Liver (tissue), 9 donors: Measurements from ENCODE around the gene APRT. TPM values are rescaled to one million over a fixed set of nuclear protein-coding genes. Genes with fewer than 3 reads are reported as not detected.

Experiments used
- DNase-seq: peaks from one replicate; pipeline ENCODE4 v3.0.0-alpha.2; 2017; ENCODE audit warnings: low spot score
- H3K27ac ChIP-seq, 2 donors: one replicate each; pipeline ENCODE4 v1.7.0; 2013; ENCODE audit warnings: inconsistent platforms in 2 of 2, low read length in 2 of 2, control low read depth in 1 of 2, low read depth in 1 of 2, mild to moderate bottlenecking in 1 of 2
- H3K27me3 ChIP-seq, 4 donors: one replicate each; pipeline versions ENCODE4 v1.6.1 to v1.7.0; 2013; ENCODE audit warnings: low read length in 3 of 4, inconsistent platforms in 1 of 4, mild to moderate bottlenecking in 1 of 4, moderate library complexity in 1 of 4; ENCODE audit not compliant: control insufficient read depth in 4 of 4, insufficient read depth in 4 of 4
- H3K36me3 ChIP-seq, 4 donors: one replicate each; pipeline versions ENCODE4 v1.6.1 to v1.7.0; 2013; ENCODE audit warnings: low read length in 3 of 4, mild to moderate bottlenecking in 3 of 4, low read depth in 1 of 4, moderate library complexity in 1 of 4; ENCODE audit not compliant: control insufficient read depth in 4 of 4, insufficient read depth in 3 of 4
- H3K4me1 ChIP-seq, 4 donors: one replicate each; pipeline versions ENCODE4 v1.6.1 to v1.7.0; 2013; ENCODE audit warnings: low read length in 3 of 4, mild to moderate bottlenecking in 3 of 4, moderate library complexity in 1 of 4; ENCODE audit not compliant: control insufficient read depth in 4 of 4, insufficient read depth in 4 of 4
- H3K4me3 ChIP-seq, 3 donors: one replicate each; pipeline versions ENCODE4 v1.6.1 to v1.7.0; 2013; ENCODE audit warnings: low read length in 3 of 3, control low read depth in 1 of 3, low read depth in 1 of 3, mild to moderate bottlenecking in 1 of 3
- H3K9ac ChIP-seq, 2 donors: one replicate each; pipeline ENCODE4 v1.7.0; 2013; ENCODE audit warnings: low read length in 2 of 2, mild to moderate bottlenecking in 2 of 2, moderate library complexity in 2 of 2, control low read depth in 1 of 2, low read depth in 1 of 2
- H3K9me3 ChIP-seq, 4 donors: one replicate each; pipeline versions ENCODE4 v1.6.1 to v1.7.0; 2013; ENCODE audit warnings: low read length in 3 of 4; ENCODE audit not compliant: control insufficient read depth in 4 of 4
- CTCF ChIP-seq: fragments of 150-350 bp; IDR thresholded peaks from 2 replicates; pipeline ENCODE4 v1.5.1; 2017; ENCODE audit warnings: improper control_type of control experiment, low read depth, low read length; ENCODE audit not compliant: missing input control
- EGR1 ChIP-seq, 2 donors: IDR thresholded peaks; 2 replicates each; pipeline ENCODE4 v1.6.1; 2016 to 2018; ENCODE audit warnings: antibody characterized with exemption in 2 of 2, low read depth in 2 of 2
- FOXA1 ChIP-seq: IDR thresholded peaks from 2 replicates; pipeline ENCODE4 v1.6.1; 2016; ENCODE audit warnings: antibody characterized with exemption
- FOXA2 ChIP-seq: IDR thresholded peaks from 2 replicates; pipeline ENCODE4 v1.6.1; 2016; ENCODE audit warnings: antibody characterized with exemption
- GABPA ChIP-seq, 2 donors: IDR thresholded peaks in 1 of 2; conservative IDR thresholded peaks in 1 of 2; 2 replicates each; pipeline ENCODE4 v1.6.1; 2016; ENCODE audit warnings: antibody characterized with exemption in 2 of 2, mild to moderate bottlenecking in 1 of 2, moderate library complexity in 1 of 2
- HNF4A ChIP-seq, 2 donors: conservative IDR thresholded peaks; 2 replicates each; pipeline ENCODE4 v1.6.1; 2016; ENCODE audit warnings: antibody characterized with exemption in 2 of 2, mild to moderate bottlenecking in 2 of 2
- HNF4G ChIP-seq: IDR thresholded peaks from 2 replicates; pipeline ENCODE4 v1.6.1; 2016; ENCODE audit warnings: antibody characterized with exemption
- JUND ChIP-seq, 2 donors: IDR thresholded peaks; 2 replicates each; pipeline ENCODE4 v1.6.1; 2016; ENCODE audit warnings: antibody characterized with exemption in 2 of 2
- NR2F2 ChIP-seq: IDR thresholded peaks from 2 replicates; pipeline ENCODE4 v1.6.1; 2016; ENCODE audit warnings: antibody characterized with exemption
- RAD21 ChIP-seq, 2 donors: IDR thresholded peaks; 2 replicates each; pipeline ENCODE4 v1.6.1; 2016; ENCODE audit warnings: antibody characterized with exemption in 2 of 2, mild to moderate bottlenecking in 2 of 2
- RXRA ChIP-seq, 2 donors: IDR thresholded peaks; 2 replicates each; pipeline ENCODE4 v1.6.1; 2017 to 2018; ENCODE audit warnings: antibody characterized with exemption in 2 of 2, mild to moderate bottlenecking in 1 of 2
- SP1 ChIP-seq: IDR thresholded peaks from 2 replicates; pipeline ENCODE4 v1.6.1; 2018; ENCODE audit warnings: antibody characterized with exemption, mild to moderate bottlenecking
- TAF1 ChIP-seq: conservative IDR thresholded peaks from 2 replicates; pipeline ENCODE4 v1.6.1; 2016; ENCODE audit warnings: antibody characterized with exemption, mild to moderate bottlenecking
- YY1 ChIP-seq: IDR thresholded peaks from 2 replicates; pipeline ENCODE4 v1.6.1; 2016; ENCODE audit warnings: antibody characterized with exemption, mild to moderate bottlenecking
- WGBS: extraction: QIAGEN DNeasy Blood & Tissue Kit; methylation state at CpG from one replicate; pipeline ENCODE4 v1.1.7; 2013; 5-methylcytosine and 5-hydroxymethylcytosine counted together
- polyA plus RNA-seq, 2 donors: library from polyadenylated mRNA; stranded (reverse) in 1 of 2; unstranded in 1 of 2; fragments of 200-250 nt in 1 of 2; fragments of >200 nt in 1 of 2; fragmentation: Nextera tagmentation in 1 of 2; extraction: Ambion mirVana in 1 of 2; gene quantifications; one replicate each; pipeline versions ENCODE4 v1.2.1 to v1.2.3, GENCODE V29; 2013 to 2015
- total RNA-seq, 2 donors: library from RNA; depleted of rRNA; stranded (reverse); fragments of >200 nt; gene quantifications; one replicate each; pipeline ENCODE4 v1.2.3, GENCODE V29; 2014
- TF ChIP-seq, protein P1 (sequence below): IDR thresholded peaks from 2 replicates; pipeline ENCODE4 v1.6.1; 2016; ENCODE audit warnings: antibody characterized with exemption
- TF ChIP-seq, protein P2 (sequence below): IDR thresholded peaks from 2 replicates; pipeline ENCODE4 v1.6.1; 2016; ENCODE audit warnings: antibody characterized with exemption
- donor health status: healthy.
- donor health status: healthy.
- donor health status: healthy.
- donor health status: healthy.
- donor health status: healthy.

APRT gene
- total and polyA plus RNA-seq, 4 donors, result 27.9 to 160 (median 94.4) TPM

- TF ChIP-seq EGR1 (IDR thresholded peaks at IDR 0.05; ENCODE audit: low read depth in 2 of 2) (no peak), RXRA (IDR thresholded peaks at IDR 0.05) (no peak), SP1 (no peak)
These were observed 2.4 kb upstream of the APRT start (continued) for GRCh38 chr16:88814144-88814502.

DNA sequence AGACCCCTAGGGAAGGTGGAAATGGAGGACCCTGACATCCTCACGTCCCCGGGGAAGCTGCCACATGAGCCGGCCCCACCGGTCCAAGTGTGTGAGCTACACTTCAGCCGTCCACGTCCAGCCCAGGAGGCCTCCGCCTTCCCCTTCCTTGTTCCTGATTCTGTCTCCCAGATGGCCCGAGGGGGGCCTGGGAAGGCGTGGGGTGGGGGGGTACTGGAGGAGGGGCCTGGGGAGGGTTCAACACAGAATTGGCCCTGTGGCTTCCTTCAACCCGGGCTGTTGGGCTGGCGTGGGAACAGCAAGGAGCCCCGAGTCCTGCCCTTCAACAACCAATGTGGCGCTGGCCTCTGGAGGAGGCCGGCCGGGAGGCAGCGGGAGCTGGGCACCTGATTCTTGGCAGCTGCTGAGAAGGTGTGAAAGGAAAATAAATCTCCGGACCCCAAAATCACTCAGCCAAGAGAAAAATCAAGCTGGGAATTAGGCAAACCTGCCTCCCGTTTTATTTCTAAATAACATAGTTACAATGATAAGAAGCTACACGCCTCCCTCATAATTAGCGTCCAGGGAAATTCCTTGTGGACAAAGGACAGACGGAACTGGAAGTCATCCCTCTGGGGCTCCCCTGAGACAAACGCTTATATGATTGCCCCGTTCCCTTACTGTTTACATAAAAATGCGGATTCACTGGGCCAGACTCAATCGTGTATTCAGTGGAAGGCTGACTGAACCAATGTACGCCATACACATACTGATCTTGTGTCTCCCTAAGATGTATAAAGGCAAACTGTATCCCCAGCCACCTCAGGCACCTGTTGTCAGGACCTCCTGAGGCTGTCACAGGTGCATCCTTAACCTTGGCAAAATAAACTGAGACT is 1.8 kb upstream of the APRT start:
- no peak for DNase-seq
- H3K4me1 ChIP-seq, result peaks cover 3 to 24% (median 13%) of the 10 kb centered on the region in 4 donors
- no peak overlapping the region for H3K27ac ChIP-seq
- no peaks in the 10 kb centered on the region for H3K9me3 ChIP-seq
- TF ChIP-seq NR2F2, result no peak
- no peak for TF ChIP-seq CTCF
- no peak for TF ChIP-seq GABPA (IDR thresholded peaks at IDR 0.05 in 1 of 2, conservative IDR thresholded peaks at IDR 0.05 in 1 of 2)
- no peak for TF ChIP-seq FOXA1
- TF ChIP-seq RAD21 (IDR thresholded peaks at IDR 0.05), result no peak
- TF ChIP-seq, protein P1, sequence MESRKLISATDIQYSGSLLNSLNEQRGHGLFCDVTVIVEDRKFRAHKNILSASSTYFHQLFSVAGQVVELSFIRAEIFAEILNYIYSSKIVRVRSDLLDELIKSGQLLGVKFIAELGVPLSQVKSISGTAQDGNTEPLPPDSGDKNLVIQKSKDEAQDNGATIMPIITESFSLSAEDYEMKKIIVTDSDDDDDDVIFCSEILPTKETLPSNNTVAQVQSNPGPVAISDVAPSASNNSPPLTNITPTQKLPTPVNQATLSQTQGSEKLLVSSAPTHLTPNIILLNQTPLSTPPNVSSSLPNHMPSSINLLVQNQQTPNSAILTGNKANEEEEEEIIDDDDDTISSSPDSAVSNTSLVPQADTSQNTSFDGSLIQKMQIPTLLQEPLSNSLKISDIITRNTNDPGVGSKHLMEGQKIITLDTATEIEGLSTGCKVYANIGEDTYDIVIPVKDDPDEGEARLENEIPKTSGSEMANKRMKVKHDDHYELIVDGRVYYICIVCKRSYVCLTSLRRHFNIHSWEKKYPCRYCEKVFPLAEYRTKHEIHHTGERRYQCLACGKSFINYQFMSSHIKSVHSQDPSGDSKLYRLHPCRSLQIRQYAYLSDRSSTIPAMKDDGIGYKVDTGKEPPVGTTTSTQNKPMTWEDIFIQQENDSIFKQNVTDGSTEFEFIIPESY, result no peak
- TF ChIP-seq EGR1 (IDR thresholded peaks at IDR 0.05; ENCODE audit: low read depth in 2 of 2), result no peak
- TF ChIP-seq YY1, result no peak
- no peak for TF ChIP-seq FOXA2
- no peak for TF ChIP-seq TAF1
- TF ChIP-seq HNF4G, result no peak
- TF ChIP-seq, protein P2, sequence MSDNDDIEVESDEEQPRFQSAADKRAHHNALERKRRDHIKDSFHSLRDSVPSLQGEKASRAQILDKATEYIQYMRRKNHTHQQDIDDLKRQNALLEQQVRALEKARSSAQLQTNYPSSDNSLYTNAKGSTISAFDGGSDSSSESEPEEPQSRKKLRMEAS, result no peak
- TF ChIP-seq SP1, result no peak
- WGBS, result 70% methylated on average over 26 of the region's 26 CpGs
- H3K4me3 ChIP-seq, result no peak overlapping the region
- H3K36me3 ChIP-seq, result peaks cover 0 to 8% (median 3%) of the 10 kb centered on the region in 4 donors
- no peaks in the 10 kb centered on the region for H3K27me3 ChIP-seq
- no peak overlapping the region for H3K9ac ChIP-seq

GRCh38 chr16:88812513-88813268 is 963 bp upstream of the APRT start:
- WGBS, result 41% methylated on average over 37 of the region's 37 CpGs
- DNase-seq, result no peak
- TF ChIP-seq HNF4A (conservative IDR thresholded peaks at IDR 0.05) (no peak), NR2F2 (peak; percentile 24), JUND (IDR thresholded peaks at IDR 0.05) (no peak)
- peak overlapping the region; percentile 73 to 74 for H3K27ac ChIP-seq
- H3K9me3 ChIP-seq, result no peaks in the 10 kb centered on the region
- H3K36me3 ChIP-seq, result peaks cover 0 to 8% (median 3%) of the 10 kb centered on the region in 4 donors
- H3K9ac ChIP-seq, result no peak overlapping the region
- peak overlapping the region; percentile 44 to 83 (median 72) for H3K4me3 ChIP-seq
- no peaks in the 10 kb centered on the region for H3K27me3 ChIP-seq
- peaks cover 3 to 24% (median 13%) of the 10 kb centered on the region in 4 donors for H3K4me1 ChIP-seq
